ENCODE measurements around the gene SURF2. TPM values are rescaled to one million over a fixed set of nuclear protein-coding genes. Genes with fewer than 3 reads are reported as not detected.

The SURF2 gene
- total and polyA plus RNA-seq, 2 experiments from 2014 or later, result 39.9 to 104 TPM

DNA sequence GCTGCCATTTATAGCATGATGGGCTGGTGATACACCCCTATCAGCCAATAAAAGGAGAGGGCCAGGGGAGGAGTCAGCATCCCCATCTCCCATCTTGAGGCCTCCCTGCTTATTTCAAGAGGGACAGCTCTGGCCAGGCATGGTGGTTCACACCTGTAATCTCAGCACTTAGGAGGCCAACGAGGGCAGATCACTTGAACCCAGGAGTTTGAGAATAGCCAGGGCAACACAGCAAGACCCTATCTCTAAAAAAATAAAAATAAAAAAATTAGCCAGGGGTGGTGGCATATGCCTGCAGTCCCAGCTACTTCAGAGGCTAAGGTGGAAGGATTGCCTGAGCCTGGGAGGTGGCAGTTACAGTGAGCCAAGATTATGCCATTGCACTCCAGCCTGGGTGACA, 51.7 kb downstream of the SURF2 start (continued):
- TF ChIP-seq CREB1 (CRISPR knock-in tag; IDR thresholded peaks at IDR 0.05; ENCODE audit: low read depth), result no peak
- no peak for TF ChIP-seq NANOG (IDR thresholded peaks at IDR 0.05; ENCODE audit: borderline replicate concordance)
- TF ChIP-seq EZH2phosphoT487 (IDR thresholded peaks at IDR 0.05; ENCODE audit: unreplicated experiment), result no peak
- no peak for TF ChIP-seq ZNF114 (CRISPR knock-in tag; IDR thresholded peaks at IDR 0.05)
- TF ChIP-seq EZH2 (IDR thresholded peaks at IDR 0.05; ENCODE audit: low read depth, unreplicated experiment), result no peak

Small RNA genes within 50 kb of the gene (small RNA-seq; reads per million reads assigned to genes)
- gene RF00019 (ENCODE audit: low replicate concordance) (not detected), gene SNORD24 (ENCODE audit: low replicate concordance) (not detected), gene SNORD36A (ENCODE audit: low replicate concordance) (not detected), gene SNORD36B (ENCODE audit: low replicate concordance) (not detected), gene SNORD36C (ENCODE audit: low replicate concordance) (not detected)

Other genes starting within 250 kb of the SURF2 start
- 15.5 and 20.3 TPM in 2 replicates for gene RALGDS, start 235.3 kb upstream of the SURF2 start, total RNA-seq (2014; rRNA removed; shearing (Covaris generic))
- 6.1 and 8.6 TPM in 2 replicates for gene RALGDS, start 235.3 kb upstream of the SURF2 start, polyA plus RNA-seq (2016; fragmentation: Nextera tagmentation; extraction: Ambion mirVana)
- gene GBGT1, start 192.6 kb upstream of the SURF2 start, total RNA-seq (2014; rRNA removed; shearing (Covaris generic)), result 15.7 and 22.4 TPM in 2 replicates
- gene GBGT1, start 192.6 kb upstream of the SURF2 start, polyA plus RNA-seq (2016; fragmentation: Nextera tagmentation; extraction: Ambion mirVana), result 3.7 and 4.9 TPM in 2 replicates
- not detected in 2 replicates for gene OBP2B, start 147.3 kb upstream of the SURF2 start, total RNA-seq (2014; rRNA removed; shearing (Covaris generic))
- gene OBP2B, start 147.3 kb upstream of the SURF2 start, polyA plus RNA-seq (2016; fragmentation: Nextera tagmentation; extraction: Ambion mirVana), result not detected in 2 replicates
- gene ABO, start 81.3 kb upstream of the SURF2 start, total RNA-seq (2014; rRNA removed; shearing (Covaris generic)), result 0.16 and 0.28 TPM in 2 replicates
- gene ABO, start 81.3 kb upstream of the SURF2 start, polyA plus RNA-seq (2016; fragmentation: Nextera tagmentation; extraction: Ambion mirVana), result 0.21 and 0.34 TPM in 2 replicates
- 27.1 and 27.6 TPM in 2 replicates for gene SURF6, start 20.4 kb upstream of the SURF2 start, total RNA-seq (2014; rRNA removed; shearing (Covaris generic))
- gene SURF6, start 20.4 kb upstream of the SURF2 start, polyA plus RNA-seq (2016; fragmentation: Nextera tagmentation; extraction: Ambion mirVana), result 15.4 and 17.6 TPM in 2 replicates
- gene MED22, start 8.4 kb upstream of the SURF2 start, total RNA-seq (2014; rRNA removed; shearing (Covaris generic)), result 79.2 and 85.7 TPM in 2 replicates
- gene MED22, start 8.4 kb upstream of the SURF2 start, polyA plus RNA-seq (2016; fragmentation: Nextera tagmentation; extraction: Ambion mirVana), result 20.4 and 20.9 TPM in 2 replicates
- gene RPL7A, start 8.3 kb upstream of the SURF2 start, total RNA-seq (2014; rRNA removed; shearing (Covaris generic)), result 2,020 and 2,188 TPM in 2 replicates
- gene RPL7A, start 8.3 kb upstream of the SURF2 start, polyA plus RNA-seq (2016; fragmentation: Nextera tagmentation; extraction: Ambion mirVana), result 1,644 and 1,788 TPM in 2 replicates
- 21.6 and 39.1 TPM in 2 replicates for gene SURF1, start 63 bp upstream of the SURF2 start, total RNA-seq (2014; rRNA removed; shearing (Covaris generic))
- 51.5 and 52.6 TPM in 2 replicates for gene SURF1, start 63 bp upstream of the SURF2 start, polyA plus RNA-seq (2016; fragmentation: Nextera tagmentation; extraction: Ambion mirVana)
- 242 and 261 TPM in 2 replicates for gene SURF4, start 19.5 kb downstream of the SURF2 start, total RNA-seq (2014; rRNA removed; shearing (Covaris generic))
- gene SURF4, start 19.5 kb downstream of the SURF2 start, polyA plus RNA-seq (2016; fragmentation: Nextera tagmentation; extraction: Ambion mirVana), result 66.3 and 67.7 TPM in 2 replicates
- not detected in 2 replicates for gene STKLD1, start 19.8 kb downstream of the SURF2 start, total RNA-seq (2014; rRNA removed; shearing (Covaris generic))
- 0.57 TPM in 1 of 2 replicates, not detected in the other for gene STKLD1, start 19.8 kb downstream of the SURF2 start, polyA plus RNA-seq (2016; fragmentation: Nextera tagmentation; extraction: Ambion mirVana)
- gene REXO4, start 61.5 kb downstream of the SURF2 start, total RNA-seq (2014; rRNA removed; shearing (Covaris generic)), result 34.3 and 36.3 TPM in 2 replicates
- gene REXO4, start 61.5 kb downstream of the SURF2 start, polyA plus RNA-seq (2016; fragmentation: Nextera tagmentation; extraction: Ambion mirVana), result 31.1 and 38.1 TPM in 2 replicates
- 3.1 and 6.0 TPM in 2 replicates for gene ADAMTS13, start 65.8 kb downstream of the SURF2 start, total RNA-seq (2014; rRNA removed; shearing (Covaris generic))
- gene ADAMTS13, start 65.8 kb downstream of the SURF2 start, polyA plus RNA-seq (2016; fragmentation: Nextera tagmentation; extraction: Ambion mirVana), result 4.4 and 6.0 TPM in 2 replicates
- gene CACFD1, start 103.4 kb downstream of the SURF2 start, total RNA-seq (2014; rRNA removed; shearing (Covaris generic)), result 12.0 and 18.2 TPM in 2 replicates
- gene CACFD1, start 103.4 kb downstream of the SURF2 start, polyA plus RNA-seq (2016; fragmentation: Nextera tagmentation; extraction: Ambion mirVana), result 4.5 and 5.8 TPM in 2 replicates
- gene SLC2A6, start 122.5 kb downstream of the SURF2 start, total RNA-seq (2014; rRNA removed; shearing (Covaris generic)), result 30.9 and 39.3 TPM in 2 replicates
- gene SLC2A6, start 122.5 kb downstream of the SURF2 start, polyA plus RNA-seq (2016; fragmentation: Nextera tagmentation; extraction: Ambion mirVana), result 17.5 and 17.6 TPM in 2 replicates
- gene MYMK, start 168.4 kb downstream of the SURF2 start, total RNA-seq (2014; rRNA removed; shearing (Covaris generic)), result not detected in 2 replicates
- gene MYMK, start 168.4 kb downstream of the SURF2 start, polyA plus RNA-seq (2016; fragmentation: Nextera tagmentation; extraction: Ambion mirVana), result 0.54 TPM in 1 of 2 replicates, not detected in the other
- gene ADAMTSL2, start 178.2 kb downstream of the SURF2 start, total RNA-seq (2014; rRNA removed; shearing (Covaris generic)), result 0.66 and 1.1 TPM in 2 replicates
- 0.15 and 0.21 TPM in 2 replicates for gene ADAMTSL2, start 178.2 kb downstream of the SURF2 start, polyA plus RNA-seq (2016; fragmentation: Nextera tagmentation; extraction: Ambion mirVana)